ENCODE data around the gene NFYC. TPM values are rescaled to one million over a fixed set of nuclear protein-coding genes. Genes with fewer than 3 reads are reported as not detected.

Gene NFYC
- polyA plus RNA-seq, 6 donors from 2014 or later: 60.3 to 95.4 (median 73.0) TPM

DNA sequence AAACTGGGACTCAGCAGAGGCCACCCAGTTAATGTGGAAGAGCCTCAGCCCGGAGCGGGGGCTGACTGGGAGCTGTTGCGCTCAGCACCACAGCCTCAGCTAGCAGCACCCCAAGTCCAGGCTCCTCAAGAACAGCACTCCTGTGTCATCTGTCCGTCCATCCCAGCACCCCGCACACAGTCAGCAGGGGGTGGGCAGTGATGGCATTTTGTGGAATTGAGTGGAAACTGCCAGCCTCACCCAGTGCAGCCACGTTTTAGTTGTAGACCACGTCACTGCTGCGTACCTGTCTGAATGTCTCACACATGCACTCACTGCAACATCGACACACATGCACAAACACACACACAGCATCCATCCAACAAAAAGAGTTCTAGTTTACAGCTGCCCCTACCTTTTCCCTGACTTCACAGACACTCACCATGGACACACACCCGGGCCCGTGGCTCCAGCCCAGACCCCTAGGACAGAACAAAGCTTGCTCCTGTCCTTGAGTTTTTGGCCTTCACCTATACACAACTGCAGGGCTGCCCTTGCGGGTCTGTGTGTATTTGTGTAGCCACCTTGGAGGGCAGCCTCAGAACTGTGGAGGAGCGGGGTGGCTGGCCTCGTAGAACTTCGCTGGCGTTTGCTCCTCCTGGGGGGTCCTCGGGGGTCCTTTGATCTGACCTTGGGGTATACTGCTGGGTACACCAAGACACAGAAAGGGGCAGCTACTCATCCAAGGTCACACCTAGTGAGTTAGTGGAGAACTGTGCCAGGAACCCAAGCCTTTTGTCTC is 97.2 kb downstream of the NFYC start:
- peaks cover 8 to 11% (median 9%) of the 10 kb centered on the region in 3 donors for H3K4me1 Mint-ChIP-seq
- H3K9me3 Mint-ChIP-seq: no peaks in the 10 kb centered on the region
- no peak for ATAC-seq (ENCODE audit: low read depth in 2 of 2)
- H3K27me3 Mint-ChIP-seq: peaks cover 24 to 58% (median 54%) of the 10 kb centered on the region in 3 donors
- H3K4me3 Mint-ChIP-seq: no peak overlapping the region
- no peaks in the 10 kb centered on the region for H3K36me3 Mint-ChIP-seq
- H3K27ac Mint-ChIP-seq: no peak overlapping the region
- DNase-seq: no peak

DNA sequence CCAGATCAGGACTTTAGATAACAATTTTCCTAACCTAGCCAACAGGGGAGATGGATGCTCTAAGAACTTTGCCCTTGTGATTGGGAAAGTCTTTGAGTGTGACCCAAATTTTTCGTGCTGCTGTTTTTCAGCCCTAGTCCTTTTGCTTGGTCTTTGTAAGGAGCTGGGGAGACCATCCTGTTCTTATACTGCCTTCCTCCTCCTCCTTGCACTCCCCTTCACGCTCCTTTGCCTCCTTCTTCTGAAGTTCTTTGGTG is 97.8 kb downstream of the NFYC start:
- Mint-ChIP-seq H3K4me3 (no peak overlapping the region), H3K4me1 (peaks cover 7 to 10% (median 8%) of the 10 kb centered on the region in 3 donors), H3K36me3 (no peaks in the 10 kb centered on the region), H3K27me3 (peaks cover 27 to 59% (median 51%) of the 10 kb centered on the region in 3 donors), H3K9me3 (no peaks in the 10 kb centered on the region), H3K27ac (no peak overlapping the region)
- ATAC-seq (ENCODE audit: low read depth in 2 of 2) (no peak), DNase-seq (no peak)

DNA sequence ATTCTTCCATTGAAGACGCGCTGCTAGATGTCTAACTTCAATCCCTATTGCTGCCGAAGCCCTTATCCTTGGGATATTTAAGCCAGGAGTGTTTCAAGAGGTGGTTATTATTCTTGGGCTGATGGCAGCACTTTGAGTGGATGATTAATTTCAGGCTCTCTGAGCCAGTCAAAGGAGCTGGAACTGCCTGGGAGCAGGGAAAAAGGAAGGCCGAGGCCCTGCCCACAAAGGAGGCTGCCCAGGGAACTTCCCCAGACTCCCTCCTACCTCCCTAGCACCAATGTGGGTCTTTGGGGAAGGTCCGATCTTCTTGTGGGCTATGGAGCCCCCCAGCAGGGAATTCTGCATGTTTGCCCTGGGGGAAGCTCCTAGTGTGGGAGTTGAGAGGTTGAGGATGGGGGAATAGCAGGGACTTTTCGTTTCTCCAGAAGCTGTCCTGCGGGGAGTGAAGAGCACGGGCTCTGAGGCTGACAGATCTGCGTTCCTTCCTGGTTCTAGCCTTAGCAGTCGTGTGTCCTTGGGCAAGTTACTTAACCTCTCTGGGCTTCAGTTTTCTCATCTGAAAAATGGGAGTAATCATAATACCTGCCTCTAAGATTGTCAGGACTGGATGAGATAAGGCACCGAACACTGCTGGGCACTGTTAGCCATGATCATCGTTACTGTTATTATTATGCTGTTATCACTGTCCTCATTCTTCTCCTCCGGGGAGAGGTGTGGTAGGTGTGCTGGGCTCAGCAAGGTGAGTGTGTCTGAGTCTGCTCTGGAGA is 98.3 kb downstream of the NFYC start:
- ATAC-seq (ENCODE audit: low read depth in 2 of 2): no peak
- Mint-ChIP-seq H3K27ac (peak overlapping the region in 2 of 6 donors; percentile 9 to 11), H3K4me1 (peaks cover 1 to 6% (median 4%) of the 10 kb centered on the region in 3 donors)

DNA sequence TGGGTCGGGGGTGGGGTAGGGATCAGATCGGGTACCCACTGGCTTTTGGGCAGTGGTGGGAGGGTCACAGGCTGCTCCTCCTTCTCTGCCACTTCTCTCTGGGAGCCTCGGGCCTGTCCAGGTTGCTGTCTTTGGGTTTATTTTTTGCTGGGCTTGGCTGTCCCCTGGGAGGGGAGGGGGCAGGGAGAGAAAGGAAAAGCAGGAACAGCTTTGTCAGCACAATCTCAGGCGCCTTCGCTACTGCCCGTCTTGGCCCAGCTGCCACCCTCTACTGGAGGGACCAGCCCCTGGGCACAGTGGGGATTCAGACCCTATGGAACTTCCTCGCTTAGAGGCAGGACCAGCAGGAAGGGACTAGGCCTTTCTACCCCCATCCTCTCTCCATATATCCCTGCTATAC is 100.5 kb downstream of the NFYC start:
- DNase-seq: no peak
- Mint-ChIP-seq H3K27ac (no peak overlapping the region), H3K4me3 (no peak overlapping the region), H3K36me3 (no peaks in the 10 kb centered on the region), H3K9me3 (no peaks in the 10 kb centered on the region), H3K4me1 (peaks cover 5 to 11% (median 9%) of the 10 kb centered on the region in 3 donors), H3K27me3 (peaks cover 20 to 37% (median 25%) of the 10 kb centered on the region in 3 donors)
- ATAC-seq (ENCODE audit: low read depth in 2 of 2): no peak

More for the DNA sequence above, 98.3 kb downstream of the NFYC start:
- Mint-ChIP-seq H3K4me3 (no peak overlapping the region), H3K27me3 (peaks cover 27 to 53% (median 45%) of the 10 kb centered on the region in 3 donors), H3K9me3 (no peaks in the 10 kb centered on the region), H3K36me3 (no peaks in the 10 kb centered on the region)
- no peak for DNase-seq

DNA sequence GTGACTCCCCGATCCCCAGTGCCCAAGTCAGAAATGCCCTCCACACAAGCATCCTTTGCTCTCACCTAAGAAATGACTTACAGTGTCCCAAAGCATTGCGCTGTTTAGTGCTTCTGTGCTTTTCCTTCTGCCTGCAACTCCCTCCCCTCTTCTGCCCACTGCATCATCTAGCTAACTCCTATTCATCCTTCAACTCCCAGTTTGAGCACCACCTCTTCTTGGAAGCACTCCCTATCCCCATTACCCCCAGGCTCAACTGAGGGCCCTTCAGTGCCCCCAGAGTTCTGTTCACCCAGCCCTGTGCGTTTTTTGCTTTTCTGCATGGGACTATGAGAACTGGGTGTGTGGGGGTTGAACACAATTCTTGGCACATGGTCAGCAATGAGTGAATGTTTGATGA is 102.1 kb downstream of the NFYC start:
- DNase-seq (no peak), ATAC-seq (ENCODE audit: low read depth in 2 of 2) (no peak)
- Mint-ChIP-seq H3K27me3 (peaks cover 15 to 33% (median 16%) of the 10 kb centered on the region in 3 donors), H3K4me1 (peaks cover 9 to 19% (median 12%) of the 10 kb centered on the region in 3 donors), H3K9me3 (no peaks in the 10 kb centered on the region), H3K27ac (peak overlapping the region in 1 of 6 donors; percentile 44), H3K36me3 (no peaks in the 10 kb centered on the region), H3K4me3 (no peak overlapping the region)

DNA sequence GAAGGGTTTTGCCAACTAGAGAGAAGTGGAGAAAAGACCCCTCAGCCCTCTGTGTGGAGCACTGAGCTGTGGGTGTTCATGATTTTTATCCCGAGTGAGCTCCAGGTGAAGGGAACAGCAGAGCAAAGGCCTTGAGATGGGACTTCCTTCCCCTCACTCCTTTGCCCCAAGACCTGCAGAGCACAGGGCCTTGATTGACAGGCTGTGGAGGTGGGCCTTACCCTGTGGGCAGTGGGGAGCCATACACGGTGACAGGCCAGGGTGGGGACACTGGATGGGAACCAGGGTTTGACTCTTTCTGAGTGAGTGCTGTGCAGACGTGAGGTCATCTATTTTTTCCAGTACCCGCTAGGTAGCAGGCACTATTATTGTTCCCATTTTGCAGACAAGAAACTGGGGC is 102.5 kb downstream of the NFYC start:
- H3K4me1 Mint-ChIP-seq: peaks cover 9 to 19% (median 12%) of the 10 kb centered on the region in 3 donors
- peak overlapping the region in 1 of 8 donors; percentile 44 for H3K4me3 Mint-ChIP-seq
- H3K9me3 Mint-ChIP-seq: no peaks in the 10 kb centered on the region
- ATAC-seq (ENCODE audit: low read depth in 2 of 2) (no peak), DNase-seq (no peak)
- H3K36me3 Mint-ChIP-seq: no peaks in the 10 kb centered on the region
- H3K27ac Mint-ChIP-seq: no peak overlapping the region
- peaks cover 12 to 33% (median 15%) of the 10 kb centered on the region in 3 donors for H3K27me3 Mint-ChIP-seq

DNA sequence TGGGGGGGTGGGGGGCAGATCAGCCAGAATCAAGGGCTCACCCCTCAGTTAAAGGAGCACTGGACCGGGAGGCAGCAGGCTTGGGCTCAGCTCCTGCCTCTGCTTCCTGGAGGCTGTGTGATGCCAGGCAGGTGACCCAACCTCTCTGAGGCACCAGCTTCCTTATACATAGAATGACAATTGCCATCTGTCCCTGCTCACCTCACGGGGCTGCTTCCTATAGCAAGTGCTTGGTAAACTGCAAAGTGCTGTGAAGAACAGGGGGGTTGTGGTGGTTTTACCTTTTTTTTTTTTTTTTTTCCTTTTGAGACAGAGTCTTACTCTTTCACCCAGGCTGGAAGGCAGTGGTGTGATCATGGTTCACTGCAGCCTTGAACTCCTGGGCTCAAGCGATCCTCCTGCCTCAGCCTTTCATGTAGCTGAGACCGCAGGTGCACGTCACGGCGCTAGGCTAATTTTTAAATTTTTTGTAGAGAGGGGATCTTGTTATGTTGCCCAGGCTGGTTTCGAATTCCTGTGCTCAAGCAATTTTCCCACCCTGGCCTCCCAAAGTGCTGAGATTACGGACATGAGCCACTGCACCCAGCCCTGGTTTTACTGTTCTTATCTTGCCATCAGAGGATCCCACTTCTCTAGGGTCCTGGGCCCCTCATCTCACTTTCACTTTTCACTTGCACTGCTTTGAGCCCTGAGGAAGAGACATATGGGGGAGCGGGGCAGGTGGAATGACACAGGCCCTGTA is 103.6 kb downstream of the NFYC start:
- Mint-ChIP-seq H3K27ac (no peak overlapping the region), H3K27me3 (peaks cover 9 to 24% (median 11%) of the 10 kb centered on the region in 3 donors), H3K9me3 (no peaks in the 10 kb centered on the region), H3K4me3 (peak overlapping the region in 2 of 8 donors; percentile 24 to 31), H3K4me1 (peaks cover 9 to 22% (median 12%) of the 10 kb centered on the region in 3 donors), H3K36me3 (no peaks in the 10 kb centered on the region)
- ATAC-seq (ENCODE audit: low read depth in 2 of 2): no peak
- no peak for DNase-seq

DNA sequence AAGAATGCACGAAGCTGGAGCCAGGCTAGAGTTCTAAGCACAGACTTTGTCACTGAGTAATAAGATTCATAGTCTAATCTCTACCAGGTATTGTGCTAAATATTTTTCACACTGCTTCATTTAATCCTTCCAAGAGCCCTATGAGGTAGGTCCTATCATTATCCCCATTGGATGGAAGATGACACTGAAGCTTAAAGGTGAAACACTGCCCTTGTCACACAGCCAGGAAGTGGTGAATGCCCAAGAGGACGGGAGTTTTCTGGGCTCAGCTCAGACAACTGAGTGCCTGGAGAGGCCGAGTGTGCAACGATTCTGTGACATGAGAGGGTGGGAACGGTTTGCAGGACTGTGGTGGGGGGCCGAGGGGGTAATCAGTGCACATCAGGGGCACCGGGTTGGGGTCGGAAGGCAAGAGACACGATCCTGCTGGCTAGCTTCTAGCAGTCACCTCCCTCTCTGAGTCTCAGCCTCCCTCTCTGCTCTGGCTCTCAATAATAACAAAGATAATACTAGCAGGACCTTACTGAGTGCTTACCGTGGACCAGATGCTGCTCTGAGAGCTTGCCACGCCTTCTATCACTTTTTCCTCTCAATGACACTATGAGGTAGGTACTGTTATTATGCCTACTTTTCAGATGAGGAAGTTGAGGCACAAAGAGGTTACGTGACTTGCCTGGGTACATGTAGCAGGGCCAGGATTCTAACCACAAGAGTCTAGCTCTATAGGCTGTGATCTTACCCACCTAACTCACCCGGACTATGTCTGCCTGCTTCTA is 104.5 kb downstream of the NFYC start:
- H3K4me3 Mint-ChIP-seq: peak overlapping the region in 2 of 8 donors; percentile 1 to 31
- no peaks in the 10 kb centered on the region for H3K36me3 Mint-ChIP-seq
- peaks cover 14 to 31% (median 17%) of the 10 kb centered on the region in 3 donors for H3K4me1 Mint-ChIP-seq

DNA sequence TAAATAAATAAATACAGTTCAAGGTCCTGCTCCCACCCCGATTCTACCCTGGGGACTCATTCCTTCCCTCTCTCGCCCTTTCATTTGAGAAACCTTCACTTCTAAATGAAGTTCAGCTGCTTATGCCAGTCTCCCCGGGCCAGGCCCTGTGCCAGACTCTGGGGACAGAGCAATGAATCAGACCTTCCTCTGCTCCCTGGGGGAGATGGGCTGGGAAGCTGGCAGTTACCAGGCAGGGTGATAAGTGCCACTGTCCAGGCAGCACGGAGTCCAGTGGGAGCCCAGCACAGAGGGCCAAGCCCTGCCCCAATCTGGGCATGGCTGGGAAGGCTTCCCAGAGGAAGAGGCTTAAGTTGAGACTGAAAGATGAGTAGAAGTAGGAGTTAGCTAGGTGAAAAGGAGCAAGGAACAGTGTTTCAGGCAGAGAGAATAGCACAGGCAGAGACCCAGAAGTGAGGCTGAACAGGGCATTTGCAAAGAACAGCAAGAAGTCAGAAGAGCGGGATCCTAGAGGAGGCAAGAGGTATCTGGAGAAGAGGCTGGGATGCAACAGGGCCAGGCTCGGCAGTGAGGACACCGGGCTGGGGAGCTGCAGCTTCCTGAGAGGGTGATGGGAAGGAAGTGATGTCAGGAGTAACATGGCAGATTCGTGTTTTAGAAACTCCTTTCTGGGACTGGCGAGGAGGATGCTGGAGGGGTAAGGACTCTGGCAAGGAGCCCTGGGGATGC is 105.6 kb downstream of the NFYC start:
- H3K4me3 Mint-ChIP-seq: peak overlapping the region in 4 of 8 donors; percentile 0 to 9 (median 5)
- ATAC-seq (ENCODE audit: low read depth in 2 of 2): no peak
- H3K36me3 Mint-ChIP-seq: no peaks in the 10 kb centered on the region
- H3K9me3 Mint-ChIP-seq: no peaks in the 10 kb centered on the region
- peaks cover 0 to 17% (median 5%) of the 10 kb centered on the region in 3 donors for H3K27me3 Mint-ChIP-seq
- peak overlapping the region in 3 of 6 donors; percentile 3 to 81 (median 76) for H3K27ac Mint-ChIP-seq
- H3K4me1 Mint-ChIP-seq: peaks cover 24 to 41% (median 27%) of the 10 kb centered on the region in 3 donors
- DNase-seq: no peak

More for the DNA sequence above, 104.5 kb downstream of the NFYC start:
- Mint-ChIP-seq H3K27me3 (peaks cover under 1 to 17% (median 5%) of the 10 kb centered on the region in 3 donors), H3K27ac (no peak overlapping the region), H3K9me3 (no peaks in the 10 kb centered on the region)
- no peak for DNase-seq
- no peak for ATAC-seq (ENCODE audit: low read depth in 2 of 2)

DNA sequence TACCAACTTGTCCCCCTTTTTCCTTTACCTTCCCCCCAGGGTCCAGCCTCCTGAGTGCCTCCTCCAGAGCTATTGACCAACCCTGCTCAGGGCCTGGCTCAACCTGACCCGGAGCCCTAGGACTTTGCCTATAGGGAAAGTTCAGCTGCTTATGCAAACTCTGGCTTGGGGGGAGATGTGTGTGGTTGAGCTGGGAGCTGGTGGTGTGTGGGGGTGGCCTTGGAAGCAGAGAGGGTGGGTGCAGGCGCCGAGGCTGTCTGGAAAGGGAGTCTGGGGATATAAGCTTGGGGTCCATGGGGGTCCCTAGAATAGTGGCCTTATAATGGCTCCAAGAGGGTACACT is 106.1 kb downstream of the NFYC start:
- peak overlapping the region in 1 of 6 donors; percentile 3 for H3K27ac Mint-ChIP-seq
- peaks cover 0 to 17% (median 5%) of the 10 kb centered on the region in 3 donors for H3K27me3 Mint-ChIP-seq

DNA sequence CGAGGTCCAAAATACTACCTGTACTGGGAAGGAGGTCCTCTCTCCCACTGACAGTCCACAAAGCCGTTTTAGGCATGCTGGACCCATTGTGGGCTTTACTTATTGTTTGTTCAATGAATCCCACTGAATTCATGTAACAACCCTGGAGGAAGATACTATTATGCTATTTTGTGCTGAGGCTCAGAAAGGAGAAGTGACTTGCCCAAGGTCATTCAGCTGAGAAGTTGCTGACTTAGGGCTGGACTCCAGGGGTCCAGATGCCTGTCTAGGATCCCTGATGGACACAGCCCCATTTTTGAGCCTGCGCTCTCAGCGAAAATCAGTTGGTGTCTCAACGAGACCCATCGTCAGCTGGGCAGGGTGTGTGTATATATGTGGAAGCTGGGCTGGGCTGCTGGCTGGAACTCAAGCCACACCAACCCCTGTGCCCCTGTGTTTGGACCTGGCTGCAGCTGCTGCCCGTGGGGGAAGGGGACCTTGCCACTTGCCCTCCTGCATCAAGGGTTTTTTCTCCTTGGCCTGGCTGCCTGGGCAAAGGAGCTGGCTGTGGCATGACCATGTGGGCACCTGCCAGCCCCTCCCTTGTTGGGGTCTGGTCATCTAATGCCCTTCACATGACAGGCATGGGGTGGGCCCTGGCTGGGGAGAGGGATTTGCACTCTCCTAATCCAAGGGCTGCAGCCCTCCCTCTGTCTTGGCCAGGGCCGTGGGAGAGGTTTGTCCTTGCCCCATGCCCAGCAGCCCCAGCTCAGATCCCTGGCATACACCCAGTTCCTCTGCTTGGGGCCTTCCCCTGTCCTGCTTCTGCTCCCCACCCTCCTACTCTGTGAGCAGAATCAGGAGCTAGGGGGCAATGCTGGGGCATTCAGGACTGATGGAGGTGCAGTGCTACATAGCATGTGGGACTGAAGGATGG is 107.1 kb downstream of the NFYC start:
- DNase-seq (no peak), ATAC-seq (ENCODE audit: low read depth in 2 of 2) (no peak)
- peaks cover 0 to 14% (median 4%) of the 10 kb centered on the region in 3 donors for H3K27me3 Mint-ChIP-seq
- no peak overlapping the region for H3K27ac Mint-ChIP-seq
- H3K4me3 Mint-ChIP-seq: no peak overlapping the region
- H3K4me1 Mint-ChIP-seq: peaks cover 27 to 53% (median 38%) of the 10 kb centered on the region in 3 donors
- no peaks in the 10 kb centered on the region for H3K9me3 Mint-ChIP-seq
- H3K36me3 Mint-ChIP-seq: no peaks in the 10 kb centered on the region

More for the DNA sequence above, 106.1 kb downstream of the NFYC start:
- H3K4me3 Mint-ChIP-seq: peak overlapping the region in 1 of 8 donors; percentile 0
- no peak for ATAC-seq (ENCODE audit: low read depth in 2 of 2)
- no peak for DNase-seq
- H3K36me3 Mint-ChIP-seq: no peaks in the 10 kb centered on the region
- peaks cover 26 to 44% (median 28%) of the 10 kb centered on the region in 3 donors for H3K4me1 Mint-ChIP-seq
- H3K9me3 Mint-ChIP-seq: no peaks in the 10 kb centered on the region
